B cell (primary cell): ENCODE data around the gene KCND2. TPM values are rescaled to one million over a fixed set of nuclear protein-coding genes. Genes with fewer than 3 reads are reported as not detected.

ENCODE experiments used
- ATAC-seq: fragments of 200-7000 bp; cut with Tn5 transposase; one replicate; pipeline ENCODE4 v1.10.0; 2021; ENCODE audit warnings: low read depth, mild to moderate bottlenecking, moderate number of reproducible peaks, moderate library complexity
- CTCF ChIA-PET: fragments of 350-600 bp; sonication (Branson Sonifier 250); formaldehyde crosslinking; loops from one replicate; lab custom pipeline; 2021; ENCODE audit warnings: antibody characterized with exemption, inconsistent platforms; lab: Charles Lee
- POLR2A ChIA-PET: fragments of 350-600 bp; sonication (Branson Sonifier 250); formaldehyde crosslinking; loops from one replicate; lab custom pipeline; 2021; ENCODE audit warnings: antibody characterized with exemption; lab: Charles Lee
- DNase-seq: peaks from one replicate; pipeline ENCODE4 v3.0.0; 2013
- H2AFZ ChIP-seq: 2 replicates; pipeline ENCODE4 v1.6.1; 2012; ENCODE audit warnings: mild to moderate bottlenecking, low read depth, low read length; ENCODE audit not compliant: insufficient read depth, poor library complexity, severe bottlenecking
- H3K27ac ChIP-seq, 2 donors: 1 replicate in 1 of 2; 2 replicates in 1 of 2; pipeline ENCODE4 v1.5.1; 2012 to 2013; ENCODE audit warnings: low read length in 2 of 2, mild to moderate bottlenecking in 2 of 2, moderate library complexity in 1 of 2
- H3K27me3 ChIP-seq, 4 experiments: fragments of 200-600 bp in 1 of 4; sonication (generic) in 1 of 4; replicated peaks in 1 of 4; 1 replicate in 2 of 4; 2 replicates in 2 of 4; pipeline versions ENCODE4 v1.6.1 to v1.7.0; 2013 to 2016; ENCODE audit warnings: low read length in 3 of 4, mild to moderate bottlenecking in 2 of 4, mixed read lengths in 1 of 4, moderate library complexity in 1 of 4; ENCODE audit not compliant: insufficient read depth in 4 of 4, control insufficient read depth in 3 of 4; ENCODE audit errors: control extremely low read depth in 1 of 4
- H3K36me3 ChIP-seq, 2 experiments: replicated peaks in 1 of 2; 1 replicate in 1 of 2; 2 replicates in 1 of 2; pipeline versions ENCODE4 v1.6.1 to v1.7.1; 2013; ENCODE audit warnings: low read length in 1 of 2; ENCODE audit not compliant: insufficient read depth in 2 of 2, control insufficient read depth in 1 of 2; ENCODE audit errors: control extremely low read depth in 1 of 2, extremely low read depth in 1 of 2
- H3K4me1 ChIP-seq, 2 donors: fragments of 200-600 bp in 1 of 2; sonication (generic) in 1 of 2; 1 replicate in 1 of 2; 2 replicates in 1 of 2; pipeline versions ENCODE4 v1.5.1 to v1.6.1; 2013 to 2017; ENCODE audit warnings: low read length in 2 of 2; ENCODE audit not compliant: control insufficient read depth in 2 of 2, insufficient read depth in 2 of 2
- H3K4me2 ChIP-seq: replicated peaks from 2 replicates; pipeline ENCODE3; 2012; ENCODE audit warnings: mild to moderate bottlenecking, low read depth, low read length; ENCODE audit not compliant: poor library complexity, severe bottlenecking
- H3K4me3 ChIP-seq, 5 experiments: fragments of 200-600 bp in 1 of 5; sonication (generic) in 1 of 5; 1 replicate in 3 of 5; 2 replicates in 2 of 5; pipeline versions ENCODE4 v1.5.1 to v1.7.0; 2011 to 2016; ENCODE audit warnings: low read length in 4 of 5, mild to moderate bottlenecking in 4 of 5, low read depth in 2 of 5, control low read depth in 1 of 5, moderate library complexity in 1 of 5; ENCODE audit not compliant: insufficient read depth in 1 of 5; ENCODE audit errors: control extremely low read depth in 1 of 5, extremely low read depth in 1 of 5
- H3K79me2 ChIP-seq: fragments of 200-600 bp; sonication (generic); one replicate; pipeline ENCODE4 v1.6.0; 2016; ENCODE audit warnings: low read length; ENCODE audit not compliant: control insufficient read depth, insufficient read depth
- H3K9ac ChIP-seq: fragments of 200-600 bp; sonication (generic); 2 replicates; pipeline ENCODE4 v1.6.1; 2017; ENCODE audit warnings: mild to moderate bottlenecking, low read length, moderate library complexity
- H3K9me3 ChIP-seq, 3 donors: one replicate each; pipeline versions ENCODE4 v1.6.1 to v1.7.1; 2013; ENCODE audit warnings: low read length in 2 of 3; ENCODE audit not compliant: control insufficient read depth in 2 of 3, insufficient read depth in 1 of 3; ENCODE audit errors: control extremely low read depth in 1 of 3
- H4K20me1 ChIP-seq: 2 replicates; pipeline ENCODE4 v1.6.0; 2012; ENCODE audit warnings: mild to moderate bottlenecking, low read length; ENCODE audit not compliant: insufficient read depth, control insufficient read depth, poor library complexity, severe bottlenecking
- H3K27ac Mint-ChIP-seq: one replicate; pipeline ENCODE4 v1.8.0; 2021; ENCODE audit warnings: mixed read lengths
- H3K27me3 Mint-ChIP-seq: one replicate; pipeline ENCODE4 v1.8.0; 2021; ENCODE audit warnings: mixed read lengths
- H3K4me1 Mint-ChIP-seq: one replicate; pipeline ENCODE4 v1.8.0; 2021; ENCODE audit warnings: mixed read lengths
- H3K4me3 Mint-ChIP-seq: one replicate; pipeline ENCODE4 v1.8.0; 2021; ENCODE audit warnings: mixed read lengths
- H3K9me3 Mint-ChIP-seq: one replicate; pipeline ENCODE4 v1.8.0; 2022; ENCODE audit warnings: mixed read lengths; ENCODE audit not compliant: insufficient read depth
- CTCF ChIP-seq: fragments of 200-600 bp; IDR thresholded peaks from one replicate; pipeline ENCODE4 v1.8.0; 2022; ENCODE audit warnings: antibody characterized with exemption, mild to moderate bottlenecking
- EZH2 ChIP-seq: IDR thresholded peaks from 2 replicates; pipeline ENCODE4 v1.6.1; 2012; ENCODE audit warnings: borderline replicate concordance, low read depth, mild to moderate bottlenecking, moderate library complexity, low read length; ENCODE audit not compliant: insufficient read depth, poor library complexity, severe bottlenecking
- WGBS: methylation state at CpG from one replicate; pipeline ENCODE4 v1.1.5; 2013; ENCODE audit warnings: missing lambda C conversion rate; ENCODE audit not compliant: insufficient coverage; 5-methylcytosine and 5-hydroxymethylcytosine counted together
- intact Hi-C: fragments of 100-400 bp; cut with micrococcal nuclease; formaldehyde crosslinking; loops from one replicate; pipeline ENCODE4 v1.10.0; 2022
- polyA plus RNA-seq: library from polyadenylated mRNA; depleted of rRNA; stranded (reverse); fragments of >200 nt; gene quantifications from 2 replicates; pipeline ENCODE4 v1.2.3, GENCODE V29; 2012
- total RNA-seq, 2 donors: library from RNA; stranded (reverse); fragments of 120-200 nt in 1 of 2; gene quantifications; 1 replicate in 1 of 2; 2 replicates in 1 of 2; pipeline versions ENCODE4 v1.2.3 to v1.2.4, GENCODE V29; 2013 to 2022

Gene KCND2
- total and polyA plus RNA-seq, 2 donors (not counting 1 experiment from before 2014, with no cell fraction given), result not detected

GRCh38 chr7:120431016-120431415 lies 158.0 kb downstream of the KCND2 start:
- ChIA-PET CTCF (no interaction called here), POLR2A (no interaction called here)
- Mint-ChIP-seq H3K27ac (no peak overlapping the region), H3K9me3 (no peaks in the 10 kb centered on the region), H3K4me1 (no peaks in the 10 kb centered on the region), H3K4me3 (no peak overlapping the region), H3K27me3 (no peaks in the 10 kb centered on the region)
- Histone ChIP-seq H3K79me2 (no peaks in the 10 kb centered on the region), H3K36me3 (no peaks in the 10 kb centered on the region), H3K4me2 (no peak overlapping the region), H3K27me3 (no peaks in the 10 kb centered on the region), H3K27ac (no peak overlapping the region), H3K9me3 (no peaks in the 10 kb centered on the region), H4K20me1 (no peaks in the 10 kb centered on the region), H3K4me3 (no peak overlapping the region), H2AFZ (no peak overlapping the region), H3K4me1 (no peaks in the 10 kb centered on the region), H3K9ac (no peak overlapping the region)
- no peak for ATAC-seq
- TF ChIP-seq EZH2, result no peak
- TF ChIP-seq CTCF, result no peak
- 80% methylated on average over 1 of the region's 1 CpG for WGBS
- no peak for DNase-seq
- intact Hi-C loops, result no loop called here

- Histone ChIP-seq H3K36me3 (no peaks in the 10 kb centered on the region), H2AFZ (no peak overlapping the region), H4K20me1 (no peaks in the 10 kb centered on the region), H3K79me2 (no peaks in the 10 kb centered on the region), H3K27ac (no peak overlapping the region), H3K4me1 (no peaks in the 10 kb centered on the region), H3K4me3 (no peak overlapping the region), H3K27me3 (no peaks in the 10 kb centered on the region), H3K9ac (no peak overlapping the region), H3K9me3 (no peaks in the 10 kb centered on the region), H3K4me2 (no peak overlapping the region)
- no peaks in the 10 kb centered on the region for H3K27me3 Mint-ChIP-seq
- H3K4me1 Mint-ChIP-seq, result no peaks in the 10 kb centered on the region
- no peak for ATAC-seq
- no CpG with 5 or more reads among the region's 1 CpG for WGBS
- POLR2A ChIA-PET, result no interaction called here
- CTCF ChIA-PET, result no interaction called here
- H3K9me3 Mint-ChIP-seq, result no peaks in the 10 kb centered on the region
- no peak overlapping the region for H3K27ac Mint-ChIP-seq
- TF ChIP-seq EZH2 (no peak), CTCF (no peak)
- DNase-seq, result no peak
- intact Hi-C loops, result no loop called here
- H3K4me3 Mint-ChIP-seq, result no peak overlapping the region
Observed at GRCh38 chr7:120436487-120437060, 163.6 kb downstream of the KCND2 start.
